Uterus (tissue), 4 donors: ENCODE data around the gene TKFC. TPM values are rescaled to one million over a fixed set of nuclear protein-coding genes. Genes with fewer than 3 reads are reported as not detected.
A peak's percentile ranks its signal among the peaks of the same experiment; 100 is the strongest.

Source experiments
- DNase-seq, 2 donors: peaks; one replicate each; pipeline ENCODE4 v3.0.0-alpha.2; 2019 to 2020
- H3K27ac ChIP-seq, 2 donors: fragments of 200-600 bp; sonication (generic); 1 replicate in 1 of 2; 2 replicates in 1 of 2; pipeline ENCODE4 v1.5.1; 2016 to 2018
- H3K27me3 ChIP-seq, 2 donors: fragments of 200-600 bp; sonication (generic); one replicate each; pipeline ENCODE4 v1.5.1; 2018 to 2019; ENCODE audit warnings: control low read depth in 1 of 2
- H3K36me3 ChIP-seq, 2 donors: fragments of 200-600 bp; sonication (generic); one replicate each; pipeline ENCODE4 v1.5.1; 2019; ENCODE audit warnings: control low read depth in 1 of 2
- H3K4me1 ChIP-seq, 2 donors: fragments of 200-600 bp; sonication (generic); one replicate each; pipeline ENCODE4 v1.5.1; 2018 to 2019; ENCODE audit warnings: control low read depth in 1 of 2
- H3K4me3 ChIP-seq, 2 donors: fragments of 200-600 bp; sonication (generic); 1 replicate in 1 of 2; 2 replicates in 1 of 2; pipeline ENCODE4 v1.5.1; 2018 to 2019; ENCODE audit warnings: mild to moderate bottlenecking in 1 of 2
- H3K9me3 ChIP-seq, 2 donors: fragments of 200-600 bp; sonication (generic); one replicate each; pipeline ENCODE4 v1.5.1; 2019; ENCODE audit warnings: control low read depth in 1 of 2
- CTCF ChIP-seq, 4 experiments: fragments of 200-600 bp in 2 of 4; fragments of 450-650 bp in 2 of 4; sonication (generic) in 2 of 4; IDR thresholded peaks; one replicate each; pipeline ENCODE4 v1.5.1; 2016 to 2019; ENCODE audit warnings: antibody characterized with exemption in 4 of 4, mild to moderate bottlenecking in 2 of 4, moderate library complexity in 1 of 4
- POLR2A ChIP-seq, 2 donors: fragments of 450-650 bp; IDR thresholded peaks; one replicate each; pipeline ENCODE4 v1.6.1; 2016; ENCODE audit warnings: antibody characterized with exemption in 2 of 2, mild to moderate bottlenecking in 1 of 2, moderate library complexity in 1 of 2
- intact Hi-C: fragments of 100-400 bp; cut with DNase I; formaldehyde crosslinking; loops from one replicate; pipeline ENCODE4 v1.15.1; 2023; ENCODE audit warnings: low total_unique reads
- total RNA-seq, 4 donors: library from RNA; depleted of rRNA in 3 of 4; stranded (reverse); fragments of >200 nt in 3 of 4; gene quantifications; one replicate each; pipeline versions ENCODE4 v1.1.0 to v1.2.4, GENCODE V29; 2014 to 2023
- donor health status: DM: yes; HTN: yes; CAD: no.

Gene TKFC
- total RNA-seq, 4 donors from 2014 or later, result 3.6 to 28.5 (median 11.9) TPM

GRCh38 chr11:61370349-61371005, 37.4 kb downstream of the TKFC start:
- Histone ChIP-seq H3K4me1 (peaks cover 0 to 4% of the 10 kb centered on the region in 2 donors), H3K36me3 (no peaks in the 10 kb centered on the region), H3K27ac (peak overlapping the region; percentile 36 to 60), H3K27me3 (no peaks in the 10 kb centered on the region), H3K4me3 (no peak overlapping the region), H3K9me3 (no peaks in the 10 kb centered on the region)
- no peak for DNase-seq
- intact Hi-C loops, result no loop called here
- TF ChIP-seq CTCF (IDR thresholded peaks at IDR 0.05), result no peak
- no peak for TF ChIP-seq POLR2A (IDR thresholded peaks at IDR 0.05)

GRCh38 chr11:61372659-61373420, 39.8 kb downstream of the TKFC start:
- no peak for DNase-seq
- TF ChIP-seq CTCF (IDR thresholded peaks at IDR 0.05) (no peak), POLR2A (IDR thresholded peaks at IDR 0.05) (no peak)
- Histone ChIP-seq H3K36me3 (no peaks in the 10 kb centered on the region), H3K9me3 (no peaks in the 10 kb centered on the region), H3K4me3 (no peak overlapping the region), H3K27ac (no peak overlapping the region), H3K27me3 (no peaks in the 10 kb centered on the region), H3K4me1 (peaks cover 0 to 4% of the 10 kb centered on the region in 2 donors)
- intact Hi-C loops, result no loop called here

- TF ChIP-seq CTCF (IDR thresholded peaks at IDR 0.05), result no peak
- no peak for TF ChIP-seq POLR2A (IDR thresholded peaks at IDR 0.05)
- no peak overlapping the region for H3K27ac ChIP-seq
- DNase-seq, result no peak
- no peaks in the 10 kb centered on the region for H3K36me3 ChIP-seq
- intact Hi-C loops, result no loop called here
- H3K4me3 ChIP-seq, result no peak overlapping the region
- no peaks in the 10 kb centered on the region for H3K9me3 ChIP-seq
- H3K4me1 ChIP-seq, result no peaks in the 10 kb centered on the region
- no peaks in the 10 kb centered on the region for H3K27me3 ChIP-seq
Measured at GRCh38 chr11:61375761-61376108, 42.7 kb downstream of the TKFC start.

GRCh38 chr11:61377461-61378160, 44.6 kb downstream of the TKFC start:
- intact Hi-C loops, result no loop called here
- DNase-seq, result no peak
- no peaks in the 10 kb centered on the region for H3K4me1 ChIP-seq
- TF ChIP-seq POLR2A (IDR thresholded peaks at IDR 0.05), result no peak
- no peak for TF ChIP-seq CTCF (IDR thresholded peaks at IDR 0.05)
- H3K9me3 ChIP-seq, result no peaks in the 10 kb centered on the region
- no peaks in the 10 kb centered on the region for H3K36me3 ChIP-seq
- no peak overlapping the region for H3K4me3 ChIP-seq
- H3K27ac ChIP-seq, result peak overlapping the region in 1 of 2 donors; percentile 84
- no peaks in the 10 kb centered on the region for H3K27me3 ChIP-seq
